HFFc6 (cell line): ENCODE results near the gene MOB2. TPM values are rescaled to one million over a fixed set of nuclear protein-coding genes. Genes with fewer than 3 reads are reported as not detected.

ENCODE experiments used
- DNase-seq: peaks from one replicate; pipeline ENCODE4 v3.0.0-alpha.2; 2018
- H3K27ac Mint-ChIP-seq: 2 replicates; pipeline ENCODE4 v1.8.0; 2020; ENCODE audit warnings: mild to moderate bottlenecking, mixed read lengths
- H3K27me3 Mint-ChIP-seq: 2 replicates; pipeline ENCODE4 v1.8.0; 2021; ENCODE audit warnings: mild to moderate bottlenecking, moderate library complexity, mixed read lengths; ENCODE audit not compliant: insufficient read depth
- H3K36me3 Mint-ChIP-seq: 2 replicates; pipeline ENCODE4 v1.8.0; 2021; ENCODE audit warnings: low read depth, mixed read lengths
- H3K4me1 Mint-ChIP-seq: 2 replicates; pipeline ENCODE4 v1.8.0; 2020; ENCODE audit warnings: low read depth, mixed read lengths
- H3K4me3 Mint-ChIP-seq: 2 replicates; pipeline ENCODE4 v1.8.0; 2020; ENCODE audit warnings: mild to moderate bottlenecking, moderate library complexity, mixed read lengths
- H3K9me3 Mint-ChIP-seq: 2 replicates; pipeline ENCODE4 v1.8.0; 2020; ENCODE audit warnings: mild to moderate bottlenecking, mixed read lengths
- CTCF ChIP-seq: fragments of 200-600 bp; sonication (generic); IDR thresholded peaks from 2 replicates; pipeline ENCODE4 v1.5.0; 2021; ENCODE audit warnings: antibody characterized with exemption, mild to moderate bottlenecking
- total RNA-seq, 6 experiments: library from RNA; stranded (reverse); fragmentation: NEBNext Ultra II Directional; extraction: Animal tissue kit (Norgen Biotek cat#: 25700); gene quantifications; 2 replicates in 1 of 6; 3 replicates in 5 of 6; pipeline ENCODE4 v1.2.3, GENCODE V29; 2021

MOB2 gene
- total RNA-seq, 6 experiments from 2014 or later = 19.6 to 27.4 (median 21.4) TPM

DNA sequence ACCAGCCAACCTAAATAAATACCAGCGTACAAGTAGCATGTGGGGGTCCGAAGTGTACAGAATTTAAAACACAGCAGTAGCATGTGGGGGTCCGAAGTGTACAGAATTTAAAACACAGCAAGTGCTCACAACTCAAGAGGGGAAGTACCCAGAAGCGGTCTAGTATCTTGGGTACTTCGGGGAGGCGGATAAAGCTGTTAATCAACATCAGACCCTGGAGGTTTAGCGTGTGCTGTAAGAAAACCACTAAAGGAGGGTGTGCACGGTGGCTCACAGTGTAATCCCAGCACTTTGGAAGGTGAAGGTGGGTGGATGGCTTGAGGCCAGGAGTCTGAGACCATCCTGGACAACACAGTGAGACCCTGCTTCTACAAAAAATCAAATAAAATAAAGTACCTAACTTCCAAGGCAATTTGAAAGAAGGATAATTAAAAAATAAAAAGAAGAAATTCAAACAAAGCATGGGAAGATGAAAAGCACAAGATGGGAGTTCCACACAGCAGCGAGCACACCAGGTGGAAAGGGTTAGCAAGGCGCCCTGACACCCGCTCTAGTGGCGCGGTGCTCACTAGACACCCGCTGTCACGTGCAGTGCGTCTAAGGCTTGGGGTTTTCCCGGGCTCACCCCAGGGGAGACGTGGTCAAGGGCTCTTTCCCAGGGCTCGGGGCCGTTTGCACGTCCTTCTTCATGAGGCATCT is 35.0 kb upstream of the MOB2 start:
- no peak for DNase-seq
- Mint-ChIP-seq H3K9me3 (no peaks in the 10 kb centered on the region), H3K27me3 (no peaks in the 10 kb centered on the region; the same call in 1 of the 2 replicates), H3K27ac (no peak overlapping the region), H3K4me3 (no peak overlapping the region), H3K4me1 (peaks cover 20% of the 10 kb centered on the region), H3K36me3 (no peaks in the 10 kb centered on the region)
- TF ChIP-seq CTCF = no peak

GRCh38 chr11:1520663-1521267 is 34.2 kb upstream of the MOB2 start:
- no peak for TF ChIP-seq CTCF

DNA sequence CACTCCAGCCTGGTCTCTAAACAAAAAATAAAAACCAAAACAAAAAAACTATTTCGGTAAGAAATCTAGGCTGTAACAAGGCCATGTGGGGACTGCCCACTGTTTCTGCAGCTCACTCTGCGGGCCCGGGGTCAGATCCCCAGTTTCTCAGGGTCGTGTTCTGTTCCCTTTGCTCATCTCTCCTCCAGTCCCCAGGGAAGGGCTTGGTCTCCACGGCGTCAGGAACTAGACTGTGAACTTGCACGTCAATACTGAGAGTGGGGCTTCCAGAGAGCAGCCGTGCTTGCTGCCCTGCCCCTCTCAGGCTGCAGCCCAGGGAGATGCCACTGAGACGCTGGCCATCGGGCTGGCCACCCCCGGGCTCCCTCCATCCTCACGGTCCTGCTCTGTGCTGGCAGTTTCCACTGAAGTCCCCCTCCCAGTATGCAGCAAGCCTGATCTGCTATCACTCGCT is 33.7 kb upstream of the MOB2 start:
- Mint-ChIP-seq H3K36me3 (no peaks in the 10 kb centered on the region), H3K4me1 (peaks cover 33% of the 10 kb centered on the region), H3K9me3 (no peaks in the 10 kb centered on the region), H3K27me3 (no peaks in the 10 kb centered on the region; the same call in 1 of the 2 replicates), H3K4me3 (no peak overlapping the region), H3K27ac (no peak overlapping the region)
- TF ChIP-seq CTCF = no peak
- DNase-seq = no peak

More at GRCh38 chr11:1520663-1521267, 34.2 kb upstream of the MOB2 start:
- peaks cover 28% of the 10 kb centered on the region for H3K4me1 Mint-ChIP-seq
- no peak overlapping the region for H3K4me3 Mint-ChIP-seq
- no peak for DNase-seq
- no peaks in the 10 kb centered on the region for H3K36me3 Mint-ChIP-seq
- no peaks in the 10 kb centered on the region; the same call in 1 of the 2 replicates for H3K27me3 Mint-ChIP-seq
- no peaks in the 10 kb centered on the region for H3K9me3 Mint-ChIP-seq
- H3K27ac Mint-ChIP-seq = no peak overlapping the region

DNA sequence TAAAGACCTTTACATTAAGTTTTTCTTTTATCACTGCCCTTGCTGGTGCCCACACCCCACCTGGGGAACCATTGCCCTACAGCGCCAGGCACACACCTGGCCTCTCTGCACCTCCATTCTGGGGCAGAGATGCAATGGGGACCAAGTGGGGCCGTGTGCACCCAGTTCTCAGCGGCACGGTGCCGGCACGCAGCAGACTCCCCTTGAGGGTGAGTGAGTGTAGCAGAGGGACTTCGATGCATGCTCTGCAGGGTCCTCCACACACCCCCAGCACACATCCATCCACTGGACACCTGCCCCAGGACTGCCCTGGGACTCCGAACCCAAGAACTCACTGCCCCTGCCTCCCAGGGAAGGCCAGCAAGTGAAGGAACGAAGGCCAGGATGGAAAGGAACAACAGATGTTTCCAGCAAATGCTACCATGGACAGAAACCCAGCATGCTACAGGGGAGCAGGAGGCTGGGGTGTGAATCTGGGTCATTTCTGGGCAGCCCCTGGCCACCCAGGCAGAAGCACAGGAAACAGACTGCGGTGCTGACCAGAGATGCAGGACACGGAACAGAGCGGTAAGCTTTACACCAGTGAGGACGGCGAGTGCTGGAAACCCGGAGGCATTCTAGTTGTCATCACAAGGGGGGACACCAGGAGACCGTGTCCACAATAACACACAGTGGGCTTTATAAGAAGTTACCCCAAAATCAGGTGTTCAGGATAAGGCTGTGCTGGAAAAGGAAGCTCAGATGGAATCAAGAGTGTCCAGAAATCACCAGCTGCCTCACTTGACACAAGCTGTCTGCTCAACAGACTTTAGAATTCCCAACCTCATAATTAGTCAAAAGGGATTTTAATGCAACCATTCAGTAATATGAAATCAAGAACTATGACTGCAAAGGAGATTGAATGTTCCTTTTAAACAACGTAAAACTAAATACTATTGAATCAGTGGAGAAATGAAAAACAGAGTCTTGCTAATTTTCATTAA is 32.7 kb upstream of the MOB2 start:
- Mint-ChIP-seq H3K4me3 (no peak overlapping the region), H3K4me1 (peaks cover 37% of the 10 kb centered on the region), H3K36me3 (no peaks in the 10 kb centered on the region), H3K27me3 (no peaks in the 10 kb centered on the region; the same call in 1 of the 2 replicates), H3K27ac (no peak overlapping the region), H3K9me3 (no peaks in the 10 kb centered on the region)
- no peak for TF ChIP-seq CTCF
- no peak for DNase-seq

- no peaks in the 10 kb centered on the region for H3K36me3 Mint-ChIP-seq
- H3K4me3 Mint-ChIP-seq = no peak overlapping the region
- no peak for DNase-seq
- peaks cover 41% of the 10 kb centered on the region for H3K4me1 Mint-ChIP-seq
- H3K27me3 Mint-ChIP-seq = no peaks in the 10 kb centered on the region; the same call in 1 of the 2 replicates
- no peak for TF ChIP-seq CTCF
- no peak overlapping the region for H3K27ac Mint-ChIP-seq
- no peaks in the 10 kb centered on the region for H3K9me3 Mint-ChIP-seq
Measured at GRCh38 chr11:1518301-1518700, 31.7 kb upstream of the MOB2 start.
